Stimulated activated CD8-positive, alpha-beta memory T cell treated with anti-CD3 and anti-CD28 coated beads, Interleukin-12 subunit alpha, Interleukin-12 subunit beta, amount 100 ng/mL, for 1 hour (primary cell): ENCODE measurements around the gene PAEP.

Source experiments
- DNase-seq: peaks from one replicate; pipeline ENCODE4 v3.0.0-alpha.2; 2020; ENCODE audit warnings: low read depth

Gene PAEP

DNA sequence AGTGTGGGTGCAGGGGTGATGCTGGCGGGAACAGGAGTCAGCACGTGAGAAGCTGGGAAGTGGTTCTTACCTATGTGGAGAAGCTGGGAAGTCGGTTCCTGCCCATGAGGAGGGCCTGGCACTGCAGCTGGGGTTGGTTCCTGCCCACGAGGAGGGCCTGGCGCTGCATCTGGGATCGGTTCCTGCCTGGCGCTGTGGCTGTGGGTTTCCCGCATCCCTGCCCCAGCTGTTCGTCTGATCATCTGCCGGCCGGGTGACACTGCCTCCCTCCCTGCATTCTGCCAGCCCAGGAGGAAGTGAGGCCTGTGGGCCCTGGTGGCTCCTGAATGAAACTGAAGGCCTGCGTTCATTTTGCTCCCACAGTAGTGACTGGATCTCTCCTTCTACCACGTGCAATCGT, 10.5 kb upstream of the PAEP start:
- no peak for DNase-seq

DNA sequence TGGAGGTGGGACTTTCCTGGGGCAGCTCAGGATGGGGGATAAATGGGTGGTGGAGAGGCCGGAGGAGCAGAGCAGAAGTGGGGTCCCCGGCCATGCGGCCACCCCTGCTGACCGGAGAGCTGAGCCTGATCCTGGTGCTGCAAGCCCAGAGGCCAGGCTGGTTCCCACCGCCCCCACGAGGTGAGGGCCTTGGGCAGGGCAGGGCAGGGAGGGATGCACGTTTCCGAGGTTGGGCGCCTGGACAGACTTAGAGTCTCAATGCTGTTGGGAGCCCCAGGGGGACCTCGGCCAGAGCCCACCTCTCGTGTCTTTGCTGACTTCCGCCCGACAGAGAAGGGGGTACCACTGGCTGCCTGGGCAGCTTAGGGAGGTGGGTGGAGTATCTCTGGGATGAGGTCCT, 10.1 kb upstream of the PAEP start:
- no peak for DNase-seq

DNA sequence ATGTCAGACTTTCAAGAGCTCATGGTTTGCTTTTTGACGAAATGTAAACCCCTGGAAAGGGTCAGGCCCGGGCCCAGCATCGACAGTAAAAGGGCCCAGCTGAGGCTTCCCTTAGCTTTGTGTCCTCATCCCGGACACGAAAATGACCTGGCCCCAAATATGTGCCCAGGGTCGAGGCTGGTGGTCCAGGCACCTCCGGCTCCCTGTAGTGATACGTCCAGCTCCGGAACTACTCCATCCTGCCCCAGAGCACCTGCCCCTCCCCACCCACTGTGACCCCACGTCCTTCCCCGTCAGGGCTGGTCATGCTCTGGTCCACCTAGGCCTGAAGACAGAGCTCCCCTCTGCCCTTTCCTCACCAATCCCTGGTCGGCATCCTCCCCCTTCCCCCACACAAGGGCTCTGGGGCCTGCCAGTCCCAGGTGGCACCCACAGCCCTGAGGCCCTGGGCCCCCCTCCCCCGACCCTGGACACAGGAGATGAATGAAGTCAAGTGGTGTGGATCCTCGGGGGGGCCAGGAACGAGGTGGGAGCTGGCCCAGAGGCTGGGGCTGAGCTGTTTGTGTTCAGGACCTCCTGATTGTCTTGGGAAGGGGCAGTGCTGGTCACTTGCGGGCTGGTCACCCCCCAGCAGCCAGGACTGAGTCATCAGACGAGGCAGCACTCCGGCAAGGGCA, 9.4 kb upstream of the PAEP start:
- no peak for DNase-seq

DNA sequence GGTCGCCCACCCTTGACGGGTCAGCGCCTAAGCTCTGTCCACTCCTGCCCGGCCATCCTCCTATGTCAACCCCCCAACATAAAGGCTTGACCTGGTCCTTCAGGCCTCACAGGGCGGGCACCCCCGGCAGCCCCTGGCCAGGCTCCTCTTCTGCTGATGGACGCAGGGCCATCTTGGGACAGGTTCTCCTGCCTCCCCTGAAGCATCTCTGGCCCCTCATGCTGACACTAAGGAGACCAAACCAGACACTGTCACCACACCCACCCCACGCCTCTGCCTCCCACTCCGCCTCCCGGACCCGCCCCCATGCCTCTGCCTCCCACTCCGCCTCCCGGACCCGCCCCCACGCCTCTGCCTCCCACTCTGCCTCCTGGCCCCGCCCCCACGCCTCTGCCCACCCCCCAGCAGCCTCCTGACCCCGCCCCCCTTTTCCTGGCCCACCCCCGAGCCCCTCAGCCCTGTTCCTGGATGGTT, 8.8 kb upstream of the PAEP start:
- no peak for DNase-seq

DNA sequence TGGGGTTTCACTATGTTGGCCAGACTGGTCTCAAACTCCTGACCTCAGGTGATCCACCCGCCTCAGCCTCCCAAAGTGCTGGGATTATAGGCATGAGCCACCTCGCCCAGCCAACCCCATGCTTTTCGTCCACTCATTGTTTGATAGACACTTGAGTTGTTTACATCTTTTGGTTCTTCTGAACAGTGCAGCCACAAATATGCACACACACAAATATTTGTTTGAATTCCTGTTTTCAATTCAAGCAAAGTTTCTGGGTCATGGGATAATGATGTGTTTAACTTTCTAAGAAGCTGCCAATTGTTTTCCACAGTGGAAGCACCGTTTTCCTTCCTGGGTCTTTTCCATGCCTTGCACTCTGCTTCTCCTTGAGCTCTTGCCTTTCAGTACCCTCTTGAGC, 6.8 kb upstream of the PAEP start:
- DNase-seq = no peak

DNA sequence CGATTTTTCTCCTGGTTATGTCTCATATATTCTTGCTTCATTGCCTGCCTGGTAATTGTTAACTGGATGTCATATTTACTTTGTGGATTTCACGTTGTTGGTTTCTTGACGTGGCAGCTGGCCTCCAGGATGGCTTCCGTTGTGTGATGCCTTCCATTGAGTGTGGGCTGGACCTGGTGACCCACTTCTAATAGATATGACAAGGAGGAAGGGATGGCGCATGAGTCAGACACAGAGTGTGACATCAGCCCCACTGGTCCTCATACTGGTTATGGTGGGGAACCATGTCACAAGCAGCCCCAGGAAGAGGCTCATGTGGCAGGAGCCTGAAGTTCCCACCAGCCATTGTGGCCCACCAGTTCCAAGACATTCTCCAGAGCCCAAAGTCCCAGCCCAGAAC, 6.4 kb upstream of the PAEP start:
- DNase-seq = no peak

DNA sequence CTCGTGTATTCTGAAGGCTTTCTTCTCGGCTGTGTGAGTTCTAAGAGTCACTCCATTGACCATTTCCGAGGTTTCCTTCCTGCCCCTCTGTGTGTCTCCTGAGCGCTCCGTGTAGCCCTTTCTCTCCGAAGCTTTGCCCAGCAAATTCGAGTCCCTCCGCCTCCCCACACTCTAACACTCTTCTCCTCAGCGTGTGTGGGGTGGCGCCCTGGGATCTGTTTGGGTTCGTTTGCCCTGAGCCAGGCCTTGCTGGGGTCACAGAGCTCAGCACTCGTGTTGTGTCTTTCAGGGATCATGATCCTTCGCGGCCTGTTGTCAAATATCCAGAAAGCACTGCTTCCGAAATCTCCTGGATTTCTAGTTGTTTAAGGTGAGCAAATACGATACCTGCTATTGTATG, 5.6 kb upstream of the PAEP start:
- no peak for DNase-seq

DNA sequence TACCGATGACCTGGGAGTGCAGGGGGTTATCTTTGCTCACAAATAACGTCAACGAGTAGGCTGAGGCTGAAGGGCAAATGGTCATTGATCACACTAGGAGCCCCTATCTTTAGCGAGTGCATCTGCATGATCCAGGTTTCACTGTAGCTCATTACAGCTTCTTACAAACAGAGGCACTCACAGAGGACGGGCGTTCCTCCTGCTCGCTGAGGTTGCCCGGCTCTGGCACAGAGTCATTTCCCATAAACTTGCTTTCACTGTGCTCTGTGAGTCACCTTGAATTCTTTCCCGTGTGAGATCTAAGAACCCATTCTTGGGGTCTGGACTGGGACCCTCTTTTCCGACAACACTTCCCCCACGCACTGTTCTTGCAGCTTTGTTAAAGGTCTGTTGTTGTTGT, 1.9 kb upstream of the PAEP start:
- no peak for DNase-seq

DNA sequence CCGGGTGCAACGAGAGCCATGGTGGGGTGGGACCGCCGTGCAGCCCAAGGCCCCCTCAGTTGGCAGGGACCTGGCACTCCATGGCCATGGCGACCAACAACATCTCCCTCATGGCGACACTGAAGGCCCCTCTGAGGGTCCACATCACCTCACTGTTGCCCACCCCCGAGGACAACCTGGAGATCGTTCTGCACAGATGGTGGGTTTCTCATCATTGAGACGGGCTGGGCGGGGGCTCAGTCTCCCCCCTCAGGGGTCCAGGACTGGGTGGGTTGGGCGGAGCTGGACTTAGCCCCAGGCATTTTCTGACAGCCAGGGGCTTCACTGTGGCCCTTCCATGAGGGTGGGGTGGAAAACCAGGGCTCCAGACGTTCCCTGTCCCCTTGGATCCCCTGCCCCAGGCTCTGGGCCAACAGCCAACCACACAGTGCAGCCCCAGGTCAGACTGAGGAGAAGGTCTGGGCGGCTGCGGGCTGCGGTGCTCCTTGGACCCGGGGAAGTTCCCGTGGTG, 734 bp downstream of the PAEP start:
- DNase-seq = no peak

DNA sequence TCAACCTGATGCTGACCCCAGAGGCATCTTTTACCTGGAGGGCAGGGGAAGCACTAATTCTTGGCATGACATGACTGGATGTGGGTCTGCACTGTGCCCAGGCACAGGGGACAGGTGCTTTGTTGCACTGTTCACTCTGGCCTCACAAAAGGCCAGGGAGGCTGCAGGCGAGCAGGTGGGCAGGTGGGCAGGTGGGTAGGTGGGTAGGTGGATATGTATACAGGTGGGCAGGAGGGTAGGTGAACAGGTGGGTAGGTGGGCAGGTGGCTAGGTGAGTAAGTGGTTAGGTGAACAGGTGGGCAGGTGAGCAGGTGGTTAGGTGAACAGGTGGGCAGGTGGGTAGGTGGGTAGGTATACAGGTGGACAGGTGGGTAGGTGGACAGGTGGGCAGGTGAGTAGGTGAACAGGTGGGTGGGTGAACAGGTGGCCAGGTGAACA, 1.5 kb downstream of the PAEP start:
- DNase-seq = no peak

DNA sequence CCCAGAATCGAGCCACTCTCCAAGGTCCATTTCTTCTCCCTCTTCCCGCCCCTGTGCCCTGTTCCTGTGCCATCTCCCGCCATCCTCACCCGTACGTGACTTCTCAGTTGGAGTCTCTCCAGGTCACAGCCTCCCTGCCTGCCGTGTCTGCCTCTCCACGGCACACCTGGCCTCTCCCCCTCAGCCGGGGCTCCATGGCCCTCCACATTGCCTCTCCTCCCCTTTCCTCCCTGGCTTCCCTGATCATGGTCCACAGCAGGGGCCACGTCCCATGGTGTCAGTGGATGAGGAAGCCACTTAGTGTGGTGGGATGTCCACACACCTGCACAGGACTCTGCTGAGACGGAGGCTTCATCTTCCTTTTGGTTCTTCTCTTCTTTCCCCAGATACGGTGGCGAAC, 2.3 kb downstream of the PAEP start:
- no peak for DNase-seq

DNA sequence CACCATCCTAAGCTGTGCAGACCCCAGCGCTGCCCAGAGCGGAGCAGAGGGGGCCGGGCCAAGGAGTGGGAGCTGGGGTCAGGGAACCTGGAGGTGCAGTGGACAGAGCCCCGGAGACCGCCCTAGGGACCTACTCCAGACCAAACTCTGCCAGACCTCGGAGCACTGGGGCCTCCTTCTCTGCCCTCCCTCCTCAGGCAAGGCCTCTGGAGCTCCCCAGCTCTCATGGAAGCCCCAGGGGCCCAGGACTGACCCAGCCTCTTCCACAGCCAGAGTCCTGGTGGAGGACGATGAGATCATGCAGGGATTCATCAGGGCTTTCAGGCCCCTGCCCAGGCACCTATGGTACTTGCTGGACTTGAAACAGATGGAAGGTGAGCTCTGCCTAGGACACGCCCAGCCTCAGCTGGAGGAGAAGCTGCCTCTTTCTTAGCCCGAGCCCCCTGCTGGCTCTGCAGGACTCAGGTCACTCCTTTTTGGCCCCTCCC, 3.6 kb downstream of the PAEP start:
- DNase-seq = no peak

DNA sequence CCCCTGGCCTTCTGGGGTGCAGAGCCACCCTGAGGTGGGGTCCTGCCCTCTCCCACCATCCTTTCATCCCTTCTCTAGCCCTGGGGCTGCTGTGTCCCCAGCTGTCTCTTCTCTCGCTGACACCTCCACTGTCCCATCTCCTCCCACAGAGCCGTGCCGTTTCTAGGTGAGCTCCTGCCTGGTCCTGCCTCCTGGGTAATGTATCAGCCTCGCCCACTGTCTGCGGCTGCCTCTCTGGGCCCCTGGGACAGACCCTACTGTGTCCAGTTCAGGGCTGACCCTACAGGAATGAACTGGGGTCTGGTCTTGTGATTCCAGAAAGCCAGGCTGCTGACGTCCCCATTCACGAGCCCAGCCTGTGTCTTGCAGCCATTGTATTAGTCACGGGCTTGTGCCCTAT, 4.1 kb downstream of the PAEP start:
- no peak for DNase-seq

DNA sequence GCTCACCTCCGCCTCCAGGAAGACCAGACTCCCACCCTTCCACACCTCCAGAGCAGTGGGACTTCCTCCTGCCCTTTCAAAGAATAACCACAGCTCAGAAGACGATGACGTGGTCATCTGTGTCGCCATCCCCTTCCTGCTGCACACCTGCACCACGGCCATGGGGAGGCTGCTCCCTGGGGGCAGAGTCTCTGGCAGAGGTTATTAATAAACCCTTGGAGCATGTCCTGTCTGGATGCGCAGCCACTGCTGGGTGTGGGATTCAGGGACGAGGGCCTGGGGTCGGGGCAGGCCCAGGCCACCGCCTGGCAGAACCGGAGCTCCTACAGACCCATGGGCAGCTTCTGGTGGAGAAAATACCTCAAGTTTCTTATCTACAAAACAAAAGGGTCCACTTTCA, 5.0 kb downstream of the PAEP start:
- no peak for DNase-seq

DNA sequence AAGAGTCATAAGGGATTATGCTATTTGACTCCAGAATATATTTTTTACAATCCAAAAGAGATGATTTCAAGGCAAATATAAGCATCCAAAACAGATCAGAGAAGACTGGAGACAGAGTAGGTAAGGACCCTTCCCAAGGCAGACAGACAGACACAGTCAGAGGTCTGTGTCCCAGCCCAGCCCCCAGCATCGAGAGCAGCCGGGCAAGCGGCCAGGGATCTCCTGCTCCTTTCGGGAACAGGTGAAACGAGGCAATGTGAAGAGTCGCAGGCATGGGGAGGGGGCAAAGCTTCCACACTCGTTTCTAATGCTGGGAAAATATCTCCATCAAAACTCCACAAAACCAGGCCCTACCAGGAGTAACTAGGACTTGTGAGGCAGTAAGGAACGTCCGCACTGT, 5.8 kb downstream of the PAEP start:
- no peak for DNase-seq

DNA sequence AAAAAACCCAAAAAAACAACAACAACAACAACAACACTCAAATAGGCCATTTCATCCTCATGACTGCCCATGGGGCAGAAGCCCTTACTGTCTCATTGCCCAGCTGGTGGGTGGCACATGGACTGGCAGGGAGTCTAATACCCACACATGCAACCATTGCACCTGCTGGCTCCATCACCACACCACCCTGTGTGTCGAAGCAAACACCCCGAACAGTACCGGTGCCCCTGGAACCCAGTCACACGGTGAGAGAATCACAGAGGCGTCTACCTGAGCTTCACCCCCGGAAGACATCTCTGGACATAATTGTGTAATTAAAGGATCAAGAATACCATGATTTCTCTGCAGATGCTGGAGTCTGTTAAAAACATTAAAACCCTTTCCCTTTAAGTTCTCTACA, 6.5 kb downstream of the PAEP start:
- no peak for DNase-seq

DNA sequence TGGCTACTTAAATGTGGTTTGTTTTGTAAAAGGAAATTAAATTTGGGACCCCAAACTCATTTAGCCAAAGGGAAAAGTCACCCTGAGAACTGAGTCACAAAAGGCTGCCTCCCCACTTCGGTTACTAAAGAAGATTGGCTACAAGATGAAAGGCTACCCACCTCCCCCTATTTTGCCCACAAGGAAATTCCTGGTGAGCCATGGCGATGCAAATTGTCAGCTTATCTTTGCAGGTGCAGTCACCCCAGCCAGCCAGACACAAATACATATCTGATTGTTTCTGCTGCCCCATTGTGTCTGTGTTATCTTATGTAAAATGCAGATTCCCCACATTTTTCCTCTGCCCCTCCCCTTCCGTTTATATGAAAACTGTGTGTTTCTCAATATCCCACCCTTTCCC, 8.9 kb downstream of the PAEP start:
- no peak for DNase-seq

DNA sequence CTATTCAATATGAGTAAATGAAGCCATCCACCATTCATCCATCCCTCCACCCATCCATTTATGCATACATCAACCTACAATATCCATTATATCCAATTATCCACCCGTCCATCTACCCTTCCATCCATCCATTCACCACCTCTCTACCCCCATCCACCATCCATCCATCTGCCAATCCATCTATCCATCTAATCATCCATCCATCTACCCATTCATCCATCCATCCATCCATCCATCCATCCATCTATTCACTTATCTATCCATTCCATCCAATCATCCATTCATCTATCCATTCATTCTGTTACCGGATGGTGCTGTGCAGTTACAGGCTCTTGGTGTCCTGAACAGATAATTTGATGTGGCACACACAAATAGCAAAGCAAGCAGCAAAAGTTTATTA, 10.7 kb downstream of the PAEP start:
- DNase-seq = no peak

DNA sequence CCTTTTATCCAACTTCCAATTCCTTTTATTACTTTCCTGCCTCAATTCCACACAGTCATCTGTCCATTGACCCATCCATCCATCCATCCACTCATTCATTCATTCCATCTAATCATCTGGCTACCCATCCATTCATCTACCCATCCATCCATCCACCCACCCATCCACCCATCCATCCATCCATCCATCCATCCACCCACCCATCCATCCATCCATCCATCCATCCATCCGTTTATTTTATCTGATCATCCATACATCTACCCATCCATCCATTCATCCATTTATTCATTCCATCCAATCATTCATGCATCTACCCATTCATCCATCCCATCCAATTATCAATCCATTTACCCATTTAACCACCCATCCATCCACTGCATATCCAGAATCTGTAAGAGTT, 11.6 kb downstream of the PAEP start:
- no peak for DNase-seq

DNA sequence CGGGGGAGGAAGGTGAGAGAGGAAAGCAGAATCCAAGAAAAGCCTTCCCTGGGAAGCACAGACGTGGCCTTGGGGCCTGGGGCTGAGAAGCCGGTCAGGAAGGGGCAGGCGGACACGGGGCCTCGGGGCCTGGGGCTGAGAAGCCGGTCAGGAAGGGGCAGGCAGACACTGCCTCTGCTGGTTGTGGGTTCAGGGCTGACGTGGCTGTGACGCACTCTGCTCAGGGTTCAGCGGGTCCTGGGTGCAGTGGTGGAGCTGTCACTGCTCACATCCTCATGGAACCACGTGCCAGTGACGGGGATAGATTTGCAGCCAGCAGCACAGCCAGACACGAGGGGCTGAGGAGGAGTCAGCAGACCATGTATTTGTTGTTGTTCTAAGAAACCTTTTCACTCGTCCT, 12.8 kb downstream of the PAEP start:
- DNase-seq = no peak

DNA sequence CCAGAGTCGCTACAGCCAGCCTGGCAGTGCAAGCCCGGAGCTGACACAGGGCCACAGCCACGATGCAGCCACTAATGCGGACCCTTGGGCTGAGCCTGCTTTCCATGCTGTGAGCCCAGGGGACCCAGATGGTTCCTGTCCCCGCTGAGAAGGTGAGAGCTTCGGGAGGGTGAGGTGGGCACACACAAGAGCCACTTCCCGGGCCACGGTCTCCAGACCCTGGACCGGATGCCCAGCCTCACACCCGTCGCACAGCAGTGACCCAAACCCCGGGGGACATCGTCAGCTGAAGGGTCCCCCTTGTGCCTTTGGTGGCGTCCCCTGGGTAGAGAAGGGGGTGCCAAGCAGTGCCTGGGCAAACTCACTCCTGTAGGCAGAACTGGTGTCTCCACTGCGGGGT, 13.4 kb downstream of the PAEP start:
- no peak for DNase-seq

DNA sequence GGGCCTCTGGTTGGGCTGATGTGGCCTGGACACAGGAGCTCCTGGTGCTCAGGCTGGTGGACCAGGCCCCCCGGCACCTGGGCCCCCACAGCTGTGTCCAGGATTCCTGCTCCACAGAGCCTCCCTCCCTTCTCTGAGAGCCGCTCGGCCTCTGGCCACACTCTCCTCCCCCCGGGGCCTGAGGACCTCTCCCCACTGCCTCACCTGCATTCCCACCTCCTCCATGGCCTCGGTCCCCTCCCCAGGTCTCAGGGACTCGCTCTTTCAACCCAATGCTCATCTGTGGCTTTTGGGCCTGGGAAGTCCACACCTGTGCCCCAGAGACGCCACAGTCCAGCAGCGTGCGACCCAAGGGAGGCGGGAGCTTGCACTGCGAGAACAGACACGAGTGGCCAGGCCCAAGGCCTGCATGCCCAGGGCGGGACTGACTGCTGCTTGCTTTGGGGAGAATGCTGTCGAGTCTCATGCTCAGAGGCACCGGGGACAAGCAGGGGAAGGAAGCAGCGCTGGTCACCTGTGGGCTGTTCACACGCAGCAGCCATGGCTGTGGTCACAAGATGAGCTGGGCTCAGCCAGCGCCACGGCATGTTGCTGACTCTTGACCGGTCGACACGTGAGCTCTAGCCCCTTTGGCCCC, 14.6 kb downstream of the PAEP start:
- DNase-seq = no peak

DNA sequence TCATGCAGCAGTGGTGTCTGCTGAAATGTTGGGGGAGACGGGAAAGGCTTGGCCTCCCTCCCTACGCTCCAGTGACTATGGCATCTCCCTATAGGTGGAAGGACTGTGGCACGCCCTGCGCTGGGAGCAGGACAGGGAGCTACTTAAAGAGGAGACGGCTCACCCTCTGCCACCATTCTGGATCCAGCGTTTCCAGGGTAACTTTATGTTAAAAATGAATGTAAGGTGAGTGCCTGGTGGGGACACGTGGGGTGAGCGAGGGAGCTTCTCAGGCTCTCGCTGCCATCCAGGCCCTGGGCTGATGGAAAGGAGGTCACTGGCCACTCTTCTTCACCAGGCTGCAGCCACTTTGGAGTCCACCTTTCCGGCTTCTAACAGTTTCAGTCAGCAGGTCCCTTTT, 15.7 kb downstream of the PAEP start:
- no peak for DNase-seq

DNA sequence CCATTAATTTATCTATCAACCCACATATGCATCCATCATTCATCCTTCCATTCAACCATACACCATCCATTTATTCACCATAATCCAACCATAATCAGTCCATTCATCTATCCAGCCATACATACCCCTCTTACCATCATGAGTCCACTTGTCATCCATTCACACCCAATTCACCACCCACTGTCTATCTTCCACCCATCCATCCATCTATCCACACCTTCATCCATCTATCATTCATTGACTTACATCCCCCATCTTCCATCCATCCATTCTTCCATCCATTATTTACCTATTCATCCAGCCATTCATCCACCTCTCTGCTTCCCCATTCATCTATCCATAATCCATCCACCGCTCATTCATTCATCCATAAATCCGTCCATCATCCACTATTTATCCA, 17.8 kb downstream of the PAEP start:
- DNase-seq = no peak
